NCI-H1694 (cell line): ENCODE results near the gene HCN3.
A peak's percentile ranks its signal among the peaks of the same experiment; 100 is the strongest.

Source experiments
- DNase-seq: peaks from one replicate; lab custom pipeline; 2025; lab: John Stamatoyannopoulos, UW

HCN3 gene

DNA sequence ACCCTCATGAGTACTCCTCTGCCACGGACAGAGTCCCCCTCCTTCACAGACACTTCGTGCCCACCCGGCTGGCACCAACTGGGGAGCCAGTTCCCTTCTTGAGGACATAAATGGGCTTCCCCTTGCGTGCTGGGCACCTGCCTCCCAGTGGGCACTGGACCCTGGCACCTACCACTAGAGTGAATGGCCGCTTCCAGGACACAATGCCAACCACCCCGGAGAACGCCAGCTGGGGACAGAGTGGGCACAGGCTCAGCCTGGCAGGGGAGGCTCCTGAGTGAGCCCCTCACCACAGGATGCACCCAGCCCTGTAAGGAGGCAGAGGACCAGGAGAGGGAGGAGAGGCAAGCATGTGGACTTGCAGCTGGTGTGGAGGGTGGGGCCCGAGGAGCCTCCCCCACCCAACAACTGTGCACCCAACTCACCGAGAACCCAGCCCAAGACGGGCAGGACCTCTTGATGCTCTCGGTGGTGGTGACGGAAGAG is 23.0 kb upstream of the HCN3 start:
- no peak for DNase-seq

DNA sequence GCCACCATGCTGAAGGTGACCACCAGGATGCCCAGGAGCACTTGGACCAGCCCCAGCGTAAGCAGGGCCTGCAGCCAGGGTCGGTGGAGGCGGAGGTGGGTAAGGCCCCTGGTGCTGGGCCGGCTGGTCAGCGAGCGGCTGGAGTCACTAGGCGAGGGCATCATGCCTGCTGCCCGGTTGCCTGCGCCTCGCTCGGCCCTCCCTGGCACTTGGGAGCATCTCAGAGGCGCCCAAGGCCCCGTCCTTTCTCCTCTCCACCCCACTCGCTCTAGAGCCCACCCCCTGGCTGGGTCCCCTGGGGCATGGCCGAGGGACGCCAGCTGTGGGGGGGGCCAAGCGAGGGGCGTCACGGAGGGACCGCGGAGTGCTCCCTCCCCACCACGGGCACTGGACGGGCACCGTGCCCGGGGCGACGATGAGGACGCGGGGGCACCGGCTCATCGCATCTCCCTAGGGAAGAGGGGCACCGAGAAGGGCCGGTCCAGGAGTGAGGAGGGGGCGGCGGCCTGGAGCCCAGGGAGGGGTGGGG is 22.5 kb upstream of the HCN3 start:
- DNase-seq, result no peak

DNA sequence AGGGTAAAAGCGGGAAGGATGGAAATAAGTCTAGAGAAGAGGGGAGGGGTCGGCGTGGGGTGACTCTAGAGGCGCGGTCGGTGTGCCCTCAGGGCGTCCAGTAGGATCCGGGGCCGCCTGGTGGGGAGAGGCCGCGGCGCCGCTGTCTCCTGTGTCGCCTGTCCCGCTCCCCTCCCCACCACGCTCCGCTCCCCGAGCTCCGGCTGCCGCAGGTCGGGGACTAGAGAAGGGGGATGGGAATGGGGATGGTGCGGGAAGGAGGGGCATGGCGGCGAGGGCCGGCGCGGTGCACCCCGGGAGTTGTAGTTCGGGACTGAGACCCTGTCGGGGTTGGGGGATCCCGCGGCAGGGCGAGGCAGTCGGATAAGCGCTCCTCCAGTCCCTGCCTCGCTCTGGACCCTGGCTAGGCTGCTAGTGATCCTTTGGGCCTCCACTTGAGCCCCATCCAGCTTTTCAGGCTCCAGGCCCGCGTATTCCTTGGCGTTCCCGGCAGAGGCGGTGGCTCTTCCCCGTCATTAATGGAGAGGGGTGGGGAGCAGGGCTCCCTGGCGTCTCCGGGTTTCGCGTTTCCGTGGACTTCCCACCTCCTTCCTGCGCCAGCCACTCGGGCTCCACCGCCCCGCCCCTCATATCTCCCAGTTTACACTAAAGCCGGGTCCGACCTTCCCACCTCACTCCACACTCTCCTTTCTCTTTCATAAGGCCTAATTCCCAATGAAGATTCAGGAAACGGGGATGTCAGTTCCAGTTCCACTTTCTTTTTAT is 21.8 kb upstream of the HCN3 start, which contains the start of gene ENTREP3:
Gene ENTREP3, minus strand, starts transcription at position 241 of the 765 bp plus-strand sequence. CDS start 606 bp downstream, outside the sequence.
- peak; percentile 94 for DNase-seq

DNA sequence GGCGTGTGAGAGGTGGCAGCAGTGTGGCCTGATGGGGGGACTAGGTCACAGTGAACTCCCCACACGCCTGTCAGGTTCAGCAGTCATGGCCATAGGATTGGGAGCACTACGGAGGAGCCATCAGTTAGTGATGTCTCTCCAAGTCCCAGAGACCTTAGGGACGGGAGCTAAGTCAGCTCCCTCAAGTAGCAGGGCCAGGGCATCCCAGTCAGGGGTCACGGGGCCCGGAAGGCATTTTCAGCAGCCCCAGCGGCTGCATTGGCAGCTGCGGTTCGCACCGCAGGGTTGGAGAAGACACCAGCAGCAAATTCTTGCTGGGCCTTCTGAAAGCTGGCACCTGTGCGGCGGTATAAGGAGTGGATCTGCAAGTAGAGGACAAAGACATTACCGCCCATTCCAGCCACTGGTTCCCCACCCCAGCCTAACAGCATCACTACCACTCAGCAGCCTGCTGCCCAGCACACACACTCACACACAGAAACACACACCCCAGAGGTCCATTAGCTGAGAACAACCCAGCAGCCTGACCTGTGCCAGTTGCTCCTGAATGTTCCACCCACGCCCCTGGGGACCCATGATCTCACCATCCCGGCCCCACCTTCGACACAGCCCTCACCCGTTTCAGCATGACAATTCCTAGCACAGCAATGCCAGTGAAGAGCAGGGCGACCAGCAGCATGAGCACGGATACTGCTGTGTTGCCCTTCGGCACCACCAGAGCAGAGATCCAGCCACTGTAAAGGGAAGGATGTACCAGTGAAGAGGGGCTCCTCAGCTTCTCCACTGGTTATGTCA is 21.0 kb upstream of the HCN3 start:
- no peak for DNase-seq

- DNase-seq, result no peak
Observed at GRCh38 chr1:155260276-155260675, 17.0 kb upstream of the HCN3 start.

GRCh38 chr1:155261493-155261851 is 15.8 kb upstream of the HCN3 start:
- DNase-seq, result no peak

GRCh38 chr1:155261852-155262673 is 15.2 kb upstream of the HCN3 start, which contains the start of gene SCAMP3:
Gene SCAMP3, minus strand, starts transcription at chr1:155262360. Its CDS starts 209 bp downstream, at chr1:155262151.
- DNase-seq, result peak; percentile 99

DNA sequence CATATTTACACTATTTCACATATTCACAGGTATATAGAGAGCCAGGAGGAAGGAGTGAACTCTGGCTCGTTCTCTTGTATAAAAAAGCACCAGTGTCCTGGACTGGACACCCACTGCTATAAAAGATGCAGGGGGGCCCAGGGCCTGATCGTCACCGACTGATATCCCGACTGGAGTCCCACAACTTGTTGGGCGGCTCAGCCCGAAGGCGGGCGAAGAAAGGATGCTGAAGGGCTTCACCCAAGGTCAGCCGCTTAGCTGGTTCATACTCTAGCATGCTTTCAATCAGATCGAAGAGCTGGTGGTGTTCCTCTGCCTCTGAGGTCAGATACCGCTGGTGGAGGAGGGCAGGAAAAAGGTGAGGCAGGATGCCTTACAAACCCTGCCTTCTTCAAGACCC is 14.2 kb upstream of the HCN3 start:
- DNase-seq, result no peak

DNA sequence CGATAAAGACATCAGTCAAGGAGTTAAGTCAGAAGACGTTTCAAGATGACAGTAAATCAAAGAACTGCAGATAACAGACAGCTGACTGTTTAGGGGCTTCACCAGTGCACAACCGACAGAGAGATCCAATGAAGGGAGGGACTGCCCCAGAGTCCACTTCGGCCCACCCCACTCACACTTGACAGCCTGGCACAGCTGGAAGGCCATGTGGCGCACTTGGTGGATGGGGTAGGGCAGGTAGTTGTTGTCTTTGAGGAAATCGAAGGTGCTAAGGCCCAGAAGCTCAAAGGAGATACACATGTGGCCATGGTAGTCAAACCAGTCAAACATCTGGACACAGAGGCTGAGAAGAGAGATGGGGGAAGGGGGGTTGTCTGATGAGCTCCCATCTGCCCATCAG is 10.7 kb upstream of the HCN3 start:
- no peak for DNase-seq

DNA sequence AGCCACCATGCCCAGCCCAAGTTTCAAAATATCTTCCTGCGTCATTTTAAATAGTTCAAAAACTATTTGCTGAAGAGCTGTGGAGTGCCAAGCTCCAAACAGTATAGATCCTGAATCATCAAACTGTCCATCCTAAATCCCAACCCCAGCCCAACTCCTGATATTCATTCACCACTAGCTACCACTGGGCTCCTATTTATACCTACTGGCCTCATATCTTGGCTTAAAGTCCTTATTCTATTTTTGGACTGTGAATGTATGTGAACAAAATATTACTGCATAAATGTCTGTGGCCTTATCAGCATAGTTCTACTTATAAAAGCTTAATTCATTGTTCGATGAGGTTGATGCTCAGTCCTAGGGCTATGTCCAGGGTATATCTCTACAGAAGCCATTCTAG is 9.9 kb upstream of the HCN3 start:
- DNase-seq, result no peak

- no peak for DNase-seq
Observed at GRCh38 chr1:155268630-155269029, 8.6 kb upstream of the HCN3 start.

DNA sequence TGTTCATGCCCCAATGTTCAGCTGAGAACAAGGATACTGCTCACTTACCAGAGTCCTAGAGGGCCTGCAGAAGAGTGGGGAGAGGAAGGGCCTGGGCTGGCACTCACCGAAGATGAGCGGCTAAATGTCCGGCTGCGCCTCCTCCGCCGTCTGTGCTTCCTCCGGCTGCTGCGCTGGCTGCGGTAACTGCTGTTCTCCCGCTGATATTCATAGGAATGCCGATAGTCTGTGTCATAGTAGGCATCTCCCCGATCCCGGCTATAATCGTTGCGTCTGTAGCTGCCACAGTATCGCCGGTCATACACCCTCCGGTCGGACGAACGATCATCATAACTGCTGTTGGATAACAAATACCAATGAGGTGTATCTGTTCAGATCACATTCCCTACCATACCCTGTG is 7.9 kb upstream of the HCN3 start:
- DNase-seq, result no peak

GRCh38 chr1:155272466-155273342 is 4.6 kb upstream of the HCN3 start:
- peak; percentile 54 for DNase-seq

DNA sequence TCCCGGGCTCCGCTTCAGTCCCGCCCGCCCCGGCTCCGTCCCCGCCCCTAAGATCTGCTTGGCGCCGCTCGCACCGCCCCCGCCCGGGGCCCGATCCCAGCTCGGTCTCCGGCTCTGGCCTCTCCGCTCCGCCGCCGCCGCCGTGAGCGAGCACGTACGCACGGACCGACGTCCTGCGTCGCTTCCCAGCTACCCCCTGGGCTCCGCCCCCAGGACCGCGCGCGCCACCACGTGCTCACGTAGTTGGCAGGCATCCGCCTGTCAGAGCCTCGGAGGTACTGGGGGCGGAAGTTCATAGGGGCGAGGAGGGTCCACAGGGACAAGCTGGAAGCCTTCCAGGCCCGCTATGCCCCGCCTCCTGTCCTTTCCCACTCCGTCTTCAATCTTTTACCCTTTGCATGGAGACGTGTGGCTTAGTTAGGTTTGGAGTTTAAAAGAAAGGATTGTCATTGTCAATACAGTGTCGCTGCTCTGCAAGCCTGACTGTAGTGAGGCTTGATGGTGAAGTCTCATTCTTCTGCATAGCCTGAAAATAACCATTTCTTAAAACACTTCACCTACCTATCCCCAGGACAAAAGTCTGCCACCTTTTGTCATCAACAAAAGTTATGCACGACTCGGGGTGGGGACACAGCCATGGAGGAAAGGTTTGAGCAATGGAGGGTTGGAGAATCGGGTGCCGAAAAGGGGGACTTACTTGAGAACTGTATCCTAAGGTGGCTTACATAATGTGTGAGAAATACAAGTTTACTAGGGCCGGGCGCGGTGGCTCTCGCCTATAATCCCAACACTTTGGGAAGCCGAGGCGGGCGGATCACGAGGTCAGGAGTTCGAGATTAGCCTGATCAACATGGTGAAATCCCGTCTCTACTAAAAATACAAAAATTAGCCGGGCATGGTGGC is 3.7 kb upstream of the HCN3 start, which contains the start of gene CLK2:
Gene CLK2, minus strand, starts transcription at position 162 of the 903 bp plus-strand sequence. CDS start 2,527 bp downstream, outside the sequence.
- peak; percentile 99 for DNase-seq

DNA sequence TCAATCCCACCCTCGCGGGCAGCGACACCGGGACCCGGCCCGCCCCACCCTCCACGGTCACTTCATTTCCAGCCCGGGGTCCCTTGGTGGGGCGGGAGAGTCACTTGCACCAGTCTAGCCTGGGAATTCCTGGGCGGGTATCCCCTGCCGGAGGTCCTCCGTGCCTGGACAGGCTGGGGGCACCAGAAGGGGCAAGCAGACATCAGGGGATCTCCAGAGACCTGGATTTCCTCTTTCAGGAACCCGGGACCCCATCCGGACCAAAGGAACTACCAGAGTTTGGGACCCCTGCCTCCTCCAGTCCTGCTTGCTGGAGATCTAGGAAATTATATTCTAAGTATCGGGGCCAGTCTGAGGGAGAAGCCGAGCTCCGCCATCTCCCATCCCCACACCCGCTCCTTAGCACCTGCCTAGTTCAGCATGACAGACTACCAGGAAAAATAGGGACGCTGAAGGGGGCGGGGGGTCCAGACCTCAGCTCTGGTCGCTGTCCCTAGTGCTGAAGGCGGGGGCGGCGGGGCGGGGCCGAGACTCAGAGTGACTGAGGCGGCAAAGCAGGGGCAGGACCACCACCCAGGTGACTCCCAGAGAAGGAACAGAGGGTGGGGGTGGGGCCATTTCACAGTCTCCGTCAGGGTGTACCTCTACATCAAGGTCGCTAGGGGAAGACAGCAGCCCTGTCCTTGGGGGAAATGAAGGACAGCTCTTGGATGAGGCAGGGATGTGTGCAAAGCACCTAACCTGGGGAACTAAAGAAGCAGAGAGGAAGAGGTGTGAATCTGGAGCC is 832 bp downstream of the HCN3 start:
- DNase-seq, result peak; percentile 88

GRCh38 chr1:155278689-155279160 is 1.5 kb downstream of the HCN3 start:
- DNase-seq, result no peak

- no peak for DNase-seq
Observed at GRCh38 chr1:155279268-155279667, 2.0 kb downstream of the HCN3 start.

- no peak for DNase-seq
Observed at GRCh38 chr1:155282488-155283091, 5.3 kb downstream of the HCN3 start.
